GM23248 (cell line): ENCODE measurements around the gene AHCY.

Experiments used
- EZH2 ChIP-seq: fragments of 200-600 bp; sonication (generic); IDR thresholded peaks from 2 replicates; pipeline ENCODE4 v1.6.1; 2018; ENCODE audit warnings: antibody characterized with exemption, mild to moderate bottlenecking; ENCODE audit not compliant: insufficient read depth, poor library complexity, severe bottlenecking
- EZH2phosphoT487 ChIP-seq: fragments of 200-600 bp; sonication (generic); IDR thresholded peaks from 2 replicates; pipeline ENCODE4 v1.6.1; 2018; ENCODE audit warnings: antibody characterized with exemption, moderate library complexity, mild to moderate bottlenecking, low read depth; ENCODE audit not compliant: insufficient read depth

DNA sequence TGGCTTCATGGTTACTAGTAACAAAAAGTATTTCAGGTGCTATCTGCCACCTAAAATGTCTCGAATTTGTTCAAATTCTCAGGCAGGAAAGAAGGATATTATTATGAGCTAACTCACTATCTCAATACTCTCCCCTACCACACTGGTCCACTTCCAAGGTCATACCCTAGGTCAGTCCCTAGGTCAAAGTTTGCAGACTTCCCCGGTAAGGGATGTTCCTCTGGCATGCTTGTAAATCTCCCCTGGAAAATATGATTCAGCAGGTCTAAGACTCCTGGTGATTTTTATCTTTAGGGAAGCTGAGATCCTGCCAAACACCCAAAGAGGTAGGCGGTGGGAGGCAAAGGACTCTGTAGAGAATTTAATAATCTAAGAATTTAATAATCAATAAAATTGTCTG lies 6.7 kb downstream of the AHCY start:
- no peak for TF ChIP-seq EZH2
- TF ChIP-seq EZH2phosphoT487, result no peak
